NT2/D1 (cell line): ENCODE results near the gene IGHMBP2.

ENCODE experiments used
- DNase-seq: peaks from one replicate; pipeline ENCODE4 v3.0.0-alpha.2; 2011; ENCODE audit warnings: low read depth, low spot score
- H3K27me3 ChIP-seq: 2 replicates; pipeline ENCODE4 v1.6.0; 2011; ENCODE audit warnings: mild to moderate bottlenecking; ENCODE audit not compliant: insufficient read length, insufficient read depth
- H3K36me3 ChIP-seq: 2 replicates; pipeline ENCODE4 v1.6.1; 2011; ENCODE audit warnings: mild to moderate bottlenecking, low read length, mixed read lengths; ENCODE audit not compliant: insufficient read depth, insufficient read length
- H3K4me1 ChIP-seq: 2 replicates; pipeline ENCODE4 v1.5.1; 2011; ENCODE audit not compliant: insufficient read depth, insufficient read length
- H3K4me3 ChIP-seq: 2 replicates; pipeline ENCODE4 v1.5.1; 2011; ENCODE audit warnings: low read depth; ENCODE audit not compliant: insufficient read length
- H3K9ac ChIP-seq: 2 replicates; pipeline ENCODE4 v1.6.0; 2011; ENCODE audit warnings: low read depth; ENCODE audit not compliant: insufficient read length
- H3K9me3 ChIP-seq: 2 replicates; pipeline ENCODE4 v1.5.1; 2011; ENCODE audit warnings: mild to moderate bottlenecking, low read length; ENCODE audit not compliant: insufficient read depth
- SUZ12 ChIP-seq: IDR thresholded peaks from 2 replicates; pipeline ENCODE4 v1.6.1; 2011; ENCODE audit not compliant: insufficient read length, insufficient read depth; ENCODE audit errors: extremely low read depth
- YY1 ChIP-seq: IDR thresholded peaks from 2 replicates; pipeline ENCODE4 v1.6.1; 2011; ENCODE audit not compliant: insufficient read length, insufficient read depth
- ZNF274 ChIP-seq: IDR thresholded peaks from 2 replicates; pipeline ENCODE4 v1.6.1; 2011; ENCODE audit warnings: mild to moderate bottlenecking, low read depth, low read length

IGHMBP2 gene

GRCh38 chr11:68862421-68862820 is 41.3 kb upstream of the IGHMBP2 start:
- no peak for TF ChIP-seq ZNF274
- TF ChIP-seq SUZ12: no peak
- no peak for TF ChIP-seq YY1
- Histone ChIP-seq H3K27me3 (no peaks in the 10 kb centered on the region), H3K4me1 (no peaks in the 10 kb centered on the region), H3K4me3 (no peak overlapping the region), H3K36me3 (no peaks in the 10 kb centered on the region), H3K9me3 (peaks cover 21% of the 10 kb centered on the region; the same call in 1 of the 2 replicates), H3K9ac (no peak overlapping the region)
- no peak for DNase-seq

- no peak for TF ChIP-seq YY1
- no peak for TF ChIP-seq SUZ12
- no peak for TF ChIP-seq ZNF274
Measured at GRCh38 chr11:68863553-68864265, 40.0 kb upstream of the IGHMBP2 start.

GRCh38 chr11:68865241-68865640 is 38.5 kb upstream of the IGHMBP2 start:
- Histone ChIP-seq H3K27me3 (no peaks in the 10 kb centered on the region), H3K9me3 (peaks cover 14% of the 10 kb centered on the region; the same call in 1 of the 2 replicates), H3K36me3 (no peaks in the 10 kb centered on the region), H3K9ac (no peak overlapping the region), H3K4me1 (peaks cover 3% of the 10 kb centered on the region), H3K4me3 (no peak overlapping the region)
- TF ChIP-seq YY1 (no peak), ZNF274 (no peak), SUZ12 (no peak)
- DNase-seq: no peak

More at GRCh38 chr11:68863553-68864265, 40.0 kb upstream of the IGHMBP2 start:
- peaks cover 21% of the 10 kb centered on the region; the same call in 1 of the 2 replicates for H3K9me3 ChIP-seq
- H3K36me3 ChIP-seq: no peaks in the 10 kb centered on the region
- no peaks in the 10 kb centered on the region for H3K4me1 ChIP-seq
- H3K4me3 ChIP-seq: no peak overlapping the region
- DNase-seq: no peak
- no peaks in the 10 kb centered on the region for H3K27me3 ChIP-seq
- H3K9ac ChIP-seq: no peak overlapping the region

GRCh38 chr11:68867066-68867465 is 36.6 kb upstream of the IGHMBP2 start:
- no peak for DNase-seq
- Histone ChIP-seq H3K36me3 (no peaks in the 10 kb centered on the region), H3K4me3 (no peak overlapping the region), H3K27me3 (no peaks in the 10 kb centered on the region), H3K4me1 (peaks cover 5% of the 10 kb centered on the region), H3K9me3 (peaks cover 14% of the 10 kb centered on the region; the same call in 1 of the 2 replicates), H3K9ac (no peak overlapping the region)
- no peak for TF ChIP-seq YY1
- no peak for TF ChIP-seq ZNF274
- no peak for TF ChIP-seq SUZ12

- Histone ChIP-seq H3K9ac (no peak overlapping the region), H3K36me3 (no peaks in the 10 kb centered on the region), H3K4me3 (no peak overlapping the region), H3K27me3 (no peaks in the 10 kb centered on the region), H3K4me1 (peaks cover 5% of the 10 kb centered on the region), H3K9me3 (peaks cover 11% of the 10 kb centered on the region; the same call in 1 of the 2 replicates)
- no peak for DNase-seq
- TF ChIP-seq YY1 (no peak), SUZ12 (no peak), ZNF274 (no peak)
Measured at GRCh38 chr11:68868221-68868835, 35.4 kb upstream of the IGHMBP2 start.

- DNase-seq: no peak
- no peaks in the 10 kb centered on the region for H3K36me3 ChIP-seq
- H3K4me1 ChIP-seq: peaks cover 5% of the 10 kb centered on the region
- H3K4me3 ChIP-seq: no peak overlapping the region
- no peak overlapping the region for H3K9ac ChIP-seq
- H3K9me3 ChIP-seq: no peaks in the 10 kb centered on the region
- TF ChIP-seq SUZ12: no peak
- TF ChIP-seq YY1: no peak
- no peak for TF ChIP-seq ZNF274
- no peaks in the 10 kb centered on the region for H3K27me3 ChIP-seq
Measured at GRCh38 chr11:68870470-68870869, 33.2 kb upstream of the IGHMBP2 start.

GRCh38 chr11:68872216-68873003 is 31.3 kb upstream of the IGHMBP2 start:
- peaks cover 5% of the 10 kb centered on the region for H3K4me1 ChIP-seq
- H3K27me3 ChIP-seq: no peaks in the 10 kb centered on the region
- H3K36me3 ChIP-seq: no peaks in the 10 kb centered on the region
- no peak overlapping the region for H3K4me3 ChIP-seq
- no peak for DNase-seq
- no peak overlapping the region for H3K9ac ChIP-seq
- TF ChIP-seq SUZ12 (no peak), YY1 (no peak), ZNF274 (no peak)
- H3K9me3 ChIP-seq: no peaks in the 10 kb centered on the region
